Activated CD4-positive, alpha-beta T cell treated with anti-CD3 and anti-CD28 coated beads for 4 hours (primary cell): ENCODE results near the gene VGF.
"Not testable (repeated sequence)": the region's sequence is repeated elsewhere in the genome, so short reads cannot be mapped to it uniquely, and the experiment has no call there.

ENCODE experiments used
- DNase-seq, 2 donors: peaks; one replicate each; pipeline ENCODE4 v3.0.0-alpha.2; 2020

Gene VGF

GRCh38 chr7:101134399-101134980 lies 30.9 kb downstream of the VGF start:
- no peak for DNase-seq

GRCh38 chr7:101133621-101134398 lies 31.6 kb downstream of the VGF start:
- no peak for DNase-seq

GRCh38 chr7:101132626-101133600 lies 32.5 kb downstream of the VGF start:
- DNase-seq = not testable (repeated sequence)

GRCh38 chr7:101129603-101130117 lies 35.7 kb downstream of the VGF start:
- no peak for DNase-seq

GRCh38 chr7:101128040-101128834 lies 37.1 kb downstream of the VGF start:
- no peak for DNase-seq

- DNase-seq = no peak
Observed at GRCh38 chr7:101127460-101128039, 37.8 kb downstream of the VGF start.

GRCh38 chr7:101126651-101127459 lies 38.5 kb downstream of the VGF start, which contains the start of gene SERPINE1:
Gene SERPINE1 (plus strand): TSS chr7:101127104. CDS start chr7:101128394, 1,290 bp downstream.
- peak; percentile 37 to 56 for DNase-seq

GRCh38 chr7:101125989-101126650 lies 39.2 kb downstream of the VGF start:
- DNase-seq = no peak

GRCh38 chr7:101124376-101125056 lies 40.9 kb downstream of the VGF start:
- DNase-seq = no peak

GRCh38 chr7:101123703-101124068 lies 41.7 kb downstream of the VGF start:
- DNase-seq = no peak

GRCh38 chr7:101122933-101123702 lies 42.3 kb downstream of the VGF start:
- no peak for DNase-seq

GRCh38 chr7:101121991-101122932 lies 43.1 kb downstream of the VGF start:
- DNase-seq = no peak

GRCh38 chr7:101121631-101121990 lies 43.8 kb downstream of the VGF start:
- not testable (repeated sequence) for DNase-seq

- DNase-seq = no peak
Observed at GRCh38 chr7:101120315-101120714, 45.1 kb downstream of the VGF start.

- no peak for DNase-seq
Observed at GRCh38 chr7:101119876-101120275, 45.5 kb downstream of the VGF start.

- DNase-seq = no peak
Observed at GRCh38 chr7:101118856-101119255, 46.5 kb downstream of the VGF start.

- no peak for DNase-seq
Observed at GRCh38 chr7:101116898-101117297, 48.5 kb downstream of the VGF start.

- no peak for DNase-seq
Observed at GRCh38 chr7:101115215-101115614, 50.2 kb downstream of the VGF start.
